GM23338 (cell line): ENCODE measurements around the gene IL11. TPM values are rescaled to one million over a fixed set of nuclear protein-coding genes. Genes with fewer than 3 reads are reported as not detected.

ENCODE experiments used
- CREB1 ChIP-seq: fragments of 250-450 bp; sonication (Bioruptor Pico); IDR thresholded peaks from 2 replicates; pipeline ENCODE4 v1.5.0; 2020; ENCODE audit warnings: low read depth, mild to moderate bottlenecking, moderate library complexity
- CTCF ChIP-seq, 2 experiments: fragments of 200-600 bp in 1 of 2; sonication (generic) in 1 of 2; conservative IDR thresholded peaks; 2 replicates each; pipeline versions ENCODE4 v1.5.1 to v1.6.1; 2016 to 2017; ENCODE audit warnings: antibody characterized with exemption in 2 of 2, low read depth in 2 of 2, mild to moderate bottlenecking in 2 of 2, moderate library complexity in 1 of 2
- EZH2phosphoT487 ChIP-seq: fragments of 200-600 bp; sonication (generic); IDR thresholded peaks from one replicate; pipeline ENCODE4 v1.8.1; 2018; ENCODE audit warnings: antibody characterized with exemption; ENCODE audit not compliant: unreplicated experiment
- POLR2AphosphoS5 ChIP-seq: IDR thresholded peaks from 2 replicates; pipeline ENCODE4 v1.6.1; 2016; ENCODE audit warnings: antibody characterized with exemption, low read depth
- REST ChIP-seq: IDR thresholded peaks from one replicate; pipeline ENCODE4 v1.6.1; 2018; ENCODE audit warnings: antibody characterized with exemption; ENCODE audit not compliant: unreplicated experiment
- STAT1 ChIP-seq: IDR thresholded peaks from one replicate; pipeline ENCODE4 v1.6.1; 2016; ENCODE audit warnings: antibody characterized with exemption; ENCODE audit not compliant: unreplicated experiment
- ZNF462 ChIP-seq: fragments of 250-450 bp; sonication (Bioruptor Pico); IDR thresholded peaks from 2 replicates; pipeline ENCODE4 v1.5.0; 2020; ENCODE audit warnings: mild to moderate bottlenecking, moderate library complexity
- polyA plus RNA-seq: library from polyadenylated mRNA; unstranded; fragments of >200 nt; fragmentation: Nextera tagmentation; extraction: Ambion mirVana; gene quantifications from 2 replicates; pipeline ENCODE4 v1.2.1, GENCODE V29; 2016
- total RNA-seq: library from RNA; depleted of rRNA; stranded (reverse); fragments of >200 nt; shearing (Covaris generic); gene quantifications from 2 replicates; pipeline ENCODE4 v1.2.3, GENCODE V29; 2014

IL11 gene
- total and polyA plus RNA-seq, 2 experiments from 2014 or later: 0.58 to 2.2 TPM

GRCh38 chr19:55358943-55359908, 11.0 kb downstream of the IL11 start (continued):
- TF ChIP-seq ZNF462 (no peak), POLR2AphosphoS5 (no peak), STAT1 (no peak), CREB1 (no peak), CTCF (conservative IDR thresholded peaks at IDR 0.05; ENCODE audit: low read depth in 2 of 2) (no peak), REST (no peak), EZH2phosphoT487 (no peak)
